Stimulated activated CD4-positive, alpha-beta T cell treated with anti-CD3 and anti-CD28 coated beads, TNF-alpha, amount 100 ng/mL, for 48 hours (primary cell): ENCODE data around the gene SDHAF3.
"Not testable (repeated sequence)": the region's sequence is repeated elsewhere in the genome, so short reads cannot be mapped to it uniquely, and the experiment has no call there.

Experiments used
- DNase-seq, 3 donors: peaks; one replicate each; pipeline ENCODE4 v3.0.0-alpha.2; 2020; ENCODE audit warnings: low read depth in 3 of 3

Gene SDHAF3

GRCh38 chr7:97117372-97118188, at the start of gene SDHAF3:
TSS of gene SDHAF3 (plus strand) at chr7:97117698. CDS start at chr7:97117724, 26 bp downstream.
- peak; percentile 94 to 98 (median 94) for DNase-seq

- not testable (repeated sequence) for DNase-seq
These were observed 45.5 kb upstream of the SDHAF3 start for GRCh38 chr7:97072025-97072424.

GRCh38 chr7:97075928-97076327, 41.6 kb upstream of the SDHAF3 start:
- no peak for DNase-seq

GRCh38 chr7:97078023-97078969, 39.2 kb upstream of the SDHAF3 start:
- DNase-seq, result peak in 1 of 3 donors; percentile 0

GRCh38 chr7:97079300-97079699, 38.2 kb upstream of the SDHAF3 start:
- no peak for DNase-seq

- DNase-seq, result no peak
These were observed 35.8 kb upstream of the SDHAF3 start for GRCh38 chr7:97081521-97082300.

GRCh38 chr7:97088364-97088763, 29.1 kb upstream of the SDHAF3 start:
- DNase-seq, result no peak

GRCh38 chr7:97089771-97090170, 27.7 kb upstream of the SDHAF3 start:
- no peak for DNase-seq

- DNase-seq, result no peak
These were observed 26.6 kb upstream of the SDHAF3 start for GRCh38 chr7:97090761-97091353.

- no peak for DNase-seq
These were observed 23.1 kb upstream of the SDHAF3 start for GRCh38 chr7:97094284-97094930.

GRCh38 chr7:97096037-97096436, 21.5 kb upstream of the SDHAF3 start:
- DNase-seq, result no peak

GRCh38 chr7:97096661-97097060, 20.8 kb upstream of the SDHAF3 start:
- DNase-seq, result no peak

- DNase-seq, result peak; percentile 39 to 67 (median 59)
These were observed 12.7 kb upstream of the SDHAF3 start for GRCh38 chr7:97104719-97105238.

GRCh38 chr7:97107192-97107800, 10.2 kb upstream of the SDHAF3 start:
- DNase-seq, result no peak

GRCh38 chr7:97116308-97116707, 1.2 kb upstream of the SDHAF3 start:
- DNase-seq, result no peak

- DNase-seq, result no peak
These were observed 495 bp upstream of the SDHAF3 start for GRCh38 chr7:97117035-97117371.

- no peak for DNase-seq
These were observed 914 bp downstream of the SDHAF3 start for GRCh38 chr7:97118306-97118917.

- DNase-seq, result no peak
These were observed 2.2 kb downstream of the SDHAF3 start for GRCh38 chr7:97119747-97120146.

GRCh38 chr7:97120713-97121457, 3.4 kb downstream of the SDHAF3 start:
- DNase-seq, result no peak
